Stomach (tissue), 9 donors: ENCODE measurements around the gene MLLT10. TPM values are rescaled to one million over a fixed set of nuclear protein-coding genes. Genes with fewer than 3 reads are reported as not detected.

ENCODE experiments used
- DNase-seq, 2 donors: peaks; one replicate each; pipeline versions ENCODE4 v3.0.0 to v3.0.0-alpha.2; 2013 to 2019
- H3K27ac ChIP-seq, 5 donors: fragments of 200-600 bp in 4 of 5; sonication (generic) in 4 of 5; one replicate each; pipeline ENCODE4 v1.5.1; 2013 to 2019; ENCODE audit warnings: mild to moderate bottlenecking in 1 of 5, moderate library complexity in 1 of 5
- H3K27me3 ChIP-seq, 3 donors: fragments of 200-600 bp; sonication (generic); one replicate each; pipeline ENCODE4 v1.5.1; 2017 to 2019; ENCODE audit warnings: mixed run types in 1 of 3
- H3K36me3 ChIP-seq, 4 donors: fragments of 200-600 bp; sonication (generic); 1 replicate in 3 of 4; 2 replicates in 1 of 4; pipeline ENCODE4 v1.5.1; 2016 to 2019
- H3K4me1 ChIP-seq, 4 donors: fragments of 200-600 bp; sonication (generic); one replicate each; pipeline ENCODE4 v1.5.1; 2016 to 2019
- H3K4me3 ChIP-seq, 4 donors: fragments of 200-600 bp; sonication (generic) in 3 of 4; one replicate each; pipeline ENCODE4 v1.5.1; 2016 to 2019; ENCODE audit warnings: mild to moderate bottlenecking in 1 of 4
- H3K9me3 ChIP-seq, 4 donors: fragments of 200-600 bp; sonication (generic); one replicate each; pipeline ENCODE4 v1.5.1; 2016 to 2019
- EP300 ChIP-seq: sonication (generic); formaldehyde crosslinking; IDR thresholded peaks from one replicate; pipeline ENCODE4 v1.6.1; 2017; ENCODE audit warnings: antibody characterized with exemption
- POLR2A ChIP-seq, 4 donors: fragments of 450-650 bp; IDR thresholded peaks; one replicate each; pipeline ENCODE4 v1.6.1; 2016; ENCODE audit warnings: antibody characterized with exemption in 4 of 4, control low read depth in 2 of 4, mild to moderate bottlenecking in 1 of 4, moderate library complexity in 1 of 4
- POLR2AphosphoS5 ChIP-seq, 3 donors: sonication (generic); formaldehyde crosslinking; IDR thresholded peaks; one replicate each; pipeline ENCODE4 v1.6.1; 2016; ENCODE audit warnings: antibody characterized with exemption in 3 of 3
- WGBS, 5 donors: extraction: QIAGEN DNeasy Blood & Tissue Kit in 3 of 5; methylation state at CpG; one replicate each; pipeline versions ENCODE4 v1.1.5 to v1.1.7; 2013 to 2018; 5-methylcytosine and 5-hydroxymethylcytosine counted together
- intact Hi-C: fragments of 100-400 bp; cut with DNase I; formaldehyde crosslinking; loops from one replicate; pipeline ENCODE4 v1.15.1; 2023; ENCODE audit warnings: low total_unique reads
- polyA plus RNA-seq, 3 donors: library from polyadenylated mRNA; stranded (reverse); fragments of 200-250 nt; gene quantifications; one replicate each; pipeline ENCODE4 v1.2.3, GENCODE V29; 2013
- total RNA-seq, 5 donors: library from RNA; depleted of rRNA; stranded (reverse); fragments of >200 nt; gene quantifications; one replicate each; pipeline versions ENCODE4 v1.1.0 to v1.2.3, GENCODE V29; 2014 to 2016
- TF ChIP-seq, protein P1 (sequence below), 7 experiments: fragments of 450-650 bp in 4 of 7; fragments of 200-600 bp in 3 of 7; sonication (generic) in 3 of 7; IDR thresholded peaks; one replicate each; pipeline ENCODE4 v1.5.1; 2016 to 2019; ENCODE audit warnings: antibody characterized with exemption in 7 of 7, control low read depth in 2 of 7, mild to moderate bottlenecking in 1 of 7
- donor health status: healthy with polysubstance abuse.
- donor health status: Bipolar disorder and iron deficiency.
- donor health status: healthy.

MLLT10 gene
- total and polyA plus RNA-seq, 8 donors: 12.8 to 76.9 (median 23.8) TPM

DNA sequence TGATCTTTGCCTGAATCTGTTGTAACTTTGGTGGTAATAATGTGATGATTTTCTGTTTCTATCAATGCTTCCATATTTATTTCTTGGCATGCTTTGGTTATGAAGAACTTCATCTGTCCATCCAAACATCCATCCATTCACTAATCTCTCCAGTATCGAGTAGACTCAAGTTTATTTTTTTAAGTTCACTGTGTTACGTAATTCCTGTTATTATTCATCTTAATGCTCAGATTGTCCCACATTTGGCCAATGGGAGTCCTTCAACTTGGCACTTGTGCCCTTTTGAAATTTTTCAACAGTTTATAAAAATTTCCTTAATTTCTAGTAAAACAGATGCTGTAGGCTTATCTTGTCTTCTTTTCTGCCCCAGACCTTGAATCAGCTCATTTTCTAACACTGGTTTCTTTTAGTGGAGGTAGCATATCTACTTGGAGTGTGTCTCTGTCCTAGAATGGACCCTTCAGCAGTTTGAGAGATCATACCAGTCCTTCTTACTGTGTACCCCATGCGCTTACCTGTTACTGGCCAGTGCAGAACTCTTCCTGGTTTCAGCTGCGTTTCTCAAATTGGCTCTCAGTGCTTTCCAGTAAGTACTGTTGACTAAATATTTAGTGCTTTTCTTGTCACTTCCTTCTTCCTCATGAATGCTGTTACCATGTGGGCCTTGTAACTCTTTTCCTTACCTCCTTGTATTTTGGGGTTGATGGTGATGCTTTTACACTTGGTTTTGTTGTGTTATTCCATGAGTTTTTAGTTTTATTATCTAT lies 100.8 kb downstream of the MLLT10 start:
- intact Hi-C loops: no loop called here
- TF ChIP-seq POLR2A (IDR thresholded peaks at IDR 0.05): no peak
- TF ChIP-seq, protein P1, sequence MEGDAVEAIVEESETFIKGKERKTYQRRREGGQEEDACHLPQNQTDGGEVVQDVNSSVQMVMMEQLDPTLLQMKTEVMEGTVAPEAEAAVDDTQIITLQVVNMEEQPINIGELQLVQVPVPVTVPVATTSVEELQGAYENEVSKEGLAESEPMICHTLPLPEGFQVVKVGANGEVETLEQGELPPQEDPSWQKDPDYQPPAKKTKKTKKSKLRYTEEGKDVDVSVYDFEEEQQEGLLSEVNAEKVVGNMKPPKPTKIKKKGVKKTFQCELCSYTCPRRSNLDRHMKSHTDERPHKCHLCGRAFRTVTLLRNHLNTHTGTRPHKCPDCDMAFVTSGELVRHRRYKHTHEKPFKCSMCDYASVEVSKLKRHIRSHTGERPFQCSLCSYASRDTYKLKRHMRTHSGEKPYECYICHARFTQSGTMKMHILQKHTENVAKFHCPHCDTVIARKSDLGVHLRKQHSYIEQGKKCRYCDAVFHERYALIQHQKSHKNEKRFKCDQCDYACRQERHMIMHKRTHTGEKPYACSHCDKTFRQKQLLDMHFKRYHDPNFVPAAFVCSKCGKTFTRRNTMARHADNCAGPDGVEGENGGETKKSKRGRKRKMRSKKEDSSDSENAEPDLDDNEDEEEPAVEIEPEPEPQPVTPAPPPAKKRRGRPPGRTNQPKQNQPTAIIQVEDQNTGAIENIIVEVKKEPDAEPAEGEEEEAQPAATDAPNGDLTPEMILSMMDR (IDR thresholded peaks at IDR 0.05): no peak
- no peak for TF ChIP-seq POLR2AphosphoS5 (IDR thresholded peaks at IDR 0.05)
- no peak for TF ChIP-seq EP300
- no peak for DNase-seq
- H3K36me3 ChIP-seq: peaks cover 0 to 21% (median 8%) of the 10 kb centered on the region in 4 donors
- no peaks in the 10 kb centered on the region for H3K9me3 ChIP-seq
- no peak overlapping the region for H3K4me3 ChIP-seq
- H3K4me1 ChIP-seq: peaks cover 0 to 13% (median 6%) of the 10 kb centered on the region in 4 donors
- WGBS, 5 donors: 70 to 83% (median 76%) methylated on average over 4 of the region's 4 CpGs
- no peak overlapping the region for H3K27ac ChIP-seq
- H3K27me3 ChIP-seq: no peaks in the 10 kb centered on the region

DNA sequence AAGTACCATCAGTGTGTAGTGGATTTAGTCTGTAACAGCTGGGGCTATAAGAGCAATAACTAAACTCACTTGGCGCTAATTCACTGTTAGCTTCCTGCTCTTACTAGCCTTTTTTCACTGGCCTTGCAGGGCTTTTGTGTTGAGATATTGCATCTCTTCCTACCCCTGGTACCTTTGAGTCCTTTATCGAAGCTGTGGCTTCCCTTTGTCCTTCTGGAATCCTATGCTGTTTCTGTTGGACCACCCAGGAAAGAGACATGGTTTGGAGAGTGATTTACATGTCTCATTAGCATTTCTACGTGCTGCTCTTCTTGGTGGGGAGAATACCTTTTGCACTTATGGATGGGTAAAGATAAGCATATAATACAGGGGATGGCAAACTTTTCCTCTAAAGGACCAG lies 103.8 kb downstream of the MLLT10 start:
- peaks cover 0 to 32% (median 10%) of the 10 kb centered on the region in 4 donors for H3K36me3 ChIP-seq
- no peak for DNase-seq
- TF ChIP-seq POLR2AphosphoS5 (IDR thresholded peaks at IDR 0.05): no peak
- TF ChIP-seq POLR2A (IDR thresholded peaks at IDR 0.05): no peak
- TF ChIP-seq, protein P1 (IDR thresholded peaks at IDR 0.05): no peak
- no peak for TF ChIP-seq EP300
- intact Hi-C loops: no loop called here
- no peaks in the 10 kb centered on the region for H3K27me3 ChIP-seq
- H3K9me3 ChIP-seq: no peaks in the 10 kb centered on the region
- 91 to 99% (median 96%) methylated on average over 3 of the region's 3 CpGs for WGBS, 5 donors
- no peak overlapping the region for H3K4me3 ChIP-seq
- H3K4me1 ChIP-seq: peaks cover 0 to 12% (median 4%) of the 10 kb centered on the region in 4 donors
- no peak overlapping the region for H3K27ac ChIP-seq

DNA sequence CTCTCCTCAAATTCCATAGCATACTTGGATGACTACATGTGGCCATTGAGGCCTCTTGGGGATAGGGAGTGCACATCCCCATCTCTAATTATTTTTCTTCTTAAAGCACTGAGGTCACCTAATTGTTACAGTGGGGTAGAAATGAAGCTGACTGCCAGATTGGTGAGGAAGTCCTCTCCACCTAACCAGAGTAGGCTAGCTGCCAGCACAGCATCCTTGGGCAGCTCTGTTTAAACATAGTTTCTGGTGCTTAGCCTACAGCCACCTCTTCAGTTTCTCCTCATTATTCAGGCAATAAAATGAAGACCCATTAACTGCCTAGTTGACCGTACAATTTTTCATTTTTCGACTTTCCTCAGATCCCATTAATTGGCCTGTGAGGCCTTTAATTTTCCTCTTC lies 104.6 kb downstream of the MLLT10 start:
- intact Hi-C loops: no loop called here
- TF ChIP-seq POLR2A (IDR thresholded peaks at IDR 0.05) (no peak), EP300 (no peak)
- peaks cover 0 to 20% (median 8%) of the 10 kb centered on the region in 4 donors for H3K4me1 ChIP-seq
- no peak for DNase-seq
- H3K4me3 ChIP-seq: no peak overlapping the region
- 85 to 94% (median 92%) methylated on average over 2 of the region's 2 CpGs for WGBS, 5 donors
- peaks cover 0 to 32% (median 10%) of the 10 kb centered on the region in 4 donors for H3K36me3 ChIP-seq
- no peaks in the 10 kb centered on the region for H3K9me3 ChIP-seq
- no peaks in the 10 kb centered on the region for H3K27me3 ChIP-seq
- H3K27ac ChIP-seq: no peak overlapping the region

DNA sequence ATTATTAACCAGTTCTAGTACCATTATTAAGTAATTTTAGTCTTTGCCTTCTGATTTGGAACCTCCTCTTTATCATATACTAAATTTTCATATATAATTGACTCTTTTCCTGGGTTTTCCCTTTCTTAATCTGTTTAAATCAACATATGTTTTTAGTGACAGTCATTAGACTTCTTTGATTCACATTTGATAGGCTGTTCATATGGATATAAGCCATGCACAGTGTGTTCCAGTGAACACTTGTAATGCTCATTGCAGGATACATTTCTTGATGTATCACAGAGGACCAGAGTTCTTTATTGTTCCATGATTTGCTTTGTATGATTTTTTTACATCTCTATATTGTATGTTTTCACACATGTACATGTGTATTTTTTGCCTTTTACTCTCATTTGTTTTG lies 114.0 kb downstream of the MLLT10 start:
- Histone ChIP-seq H3K27me3 (no peaks in the 10 kb centered on the region), H3K9me3 (no peaks in the 10 kb centered on the region), H3K4me3 (no peak overlapping the region), H3K4me1 (peaks cover 0 to 7% (median 3%) of the 10 kb centered on the region in 4 donors), H3K27ac (no peak overlapping the region), H3K36me3 (peaks cover 0 to 28% (median 10%) of the 10 kb centered on the region in 4 donors)
- TF ChIP-seq, protein P1 (IDR thresholded peaks at IDR 0.05): no peak
- TF ChIP-seq POLR2A (IDR thresholded peaks at IDR 0.05) (no peak), EP300 (no peak), POLR2AphosphoS5 (IDR thresholded peaks at IDR 0.05) (no peak)
- intact Hi-C loops: no loop called here
- no peak for DNase-seq

DNA sequence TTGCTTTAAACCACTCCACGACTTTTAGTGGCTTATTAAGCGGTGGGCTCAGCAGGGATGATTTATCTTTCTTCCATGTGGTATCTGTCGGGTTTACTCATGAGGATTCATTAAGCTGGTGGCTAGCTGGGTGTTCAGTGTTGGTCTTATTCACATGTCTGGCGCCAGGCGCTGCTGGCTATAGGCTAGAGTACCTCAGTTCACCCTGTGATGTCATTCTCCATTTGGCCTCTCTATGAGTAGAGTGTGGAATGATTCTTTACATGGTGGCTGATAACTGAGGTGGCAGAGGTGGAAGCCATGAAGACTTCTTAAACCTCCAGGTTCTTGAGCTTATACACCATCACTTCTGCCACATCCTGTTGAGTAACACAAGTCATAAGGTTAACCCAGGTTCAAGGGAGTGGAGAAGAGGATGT lies 115.4 kb downstream of the MLLT10 start:
- intact Hi-C loops: no loop called here
- Histone ChIP-seq H3K4me3 (no peak overlapping the region), H3K27me3 (no peaks in the 10 kb centered on the region), H3K9me3 (no peaks in the 10 kb centered on the region), H3K27ac (no peak overlapping the region), H3K4me1 (no peaks in the 10 kb centered on the region), H3K36me3 (peaks cover 0 to 31% (median 12%) of the 10 kb centered on the region in 4 donors)
- WGBS, 5 donors: 87 to 98% (median 93%) methylated on average over 5 of the region's 5 CpGs
- peak in 1 of 2 donors; percentile 11 for DNase-seq
- TF ChIP-seq POLR2A (IDR thresholded peaks at IDR 0.05): no peak
- TF ChIP-seq EP300: no peak
- TF ChIP-seq, protein P1 (IDR thresholded peaks at IDR 0.05): no peak
- no peak for TF ChIP-seq POLR2AphosphoS5 (IDR thresholded peaks at IDR 0.05)
